NCI-H146 treated with DMSO at 0.1 percent for 48 hours (cell line): ENCODE results near the gene OSTF1.

Experiments used
- DNase-seq: peaks from one replicate; lab custom pipeline; 2025; ENCODE audit not compliant: unreplicated experiment; lab: John Stamatoyannopoulos, UW

OSTF1 gene

GRCh38 chr9:75117564-75117963 lies 29.2 kb downstream of the OSTF1 start:
- no peak for DNase-seq

GRCh38 chr9:75120686-75121085 lies 32.4 kb downstream of the OSTF1 start:
- DNase-seq = no peak

- DNase-seq = no peak
Measured at GRCh38 chr9:75121914-75122558, 33.7 kb downstream of the OSTF1 start.

GRCh38 chr9:75123696-75124095 lies 35.4 kb downstream of the OSTF1 start:
- no peak for DNase-seq

GRCh38 chr9:75128535-75128934 lies 40.2 kb downstream of the OSTF1 start:
- no peak for DNase-seq

GRCh38 chr9:75130172-75130571 lies 41.9 kb downstream of the OSTF1 start:
- DNase-seq = no peak

GRCh38 chr9:75130621-75131230 lies 42.4 kb downstream of the OSTF1 start:
- no peak for DNase-seq

- no peak for DNase-seq
Measured at GRCh38 chr9:75131700-75132099, 43.4 kb downstream of the OSTF1 start.

GRCh38 chr9:75132244-75132643 lies 43.9 kb downstream of the OSTF1 start:
- no peak for DNase-seq

- DNase-seq = no peak
Measured at GRCh38 chr9:75133396-75133795, 45.1 kb downstream of the OSTF1 start.

- no peak for DNase-seq
Measured at GRCh38 chr9:75134495-75134894, 46.2 kb downstream of the OSTF1 start.

- DNase-seq = no peak
Measured at GRCh38 chr9:75138260-75139040, 50.1 kb downstream of the OSTF1 start.

GRCh38 chr9:75139201-75139600 lies 50.9 kb downstream of the OSTF1 start:
- no peak for DNase-seq

- DNase-seq = no peak
Measured at GRCh38 chr9:75140261-75140660, 51.9 kb downstream of the OSTF1 start.

- no peak for DNase-seq
Measured at GRCh38 chr9:75142202-75142601, 53.9 kb downstream of the OSTF1 start.

GRCh38 chr9:75146229-75146628 lies 57.9 kb downstream of the OSTF1 start:
- DNase-seq = no peak

GRCh38 chr9:75147638-75148037 lies 59.3 kb downstream of the OSTF1 start:
- no peak for DNase-seq

GRCh38 chr9:75148561-75148960 lies 60.2 kb downstream of the OSTF1 start:
- no peak for DNase-seq

- DNase-seq = no peak
Measured at GRCh38 chr9:75149841-75150241, 61.5 kb downstream of the OSTF1 start.

GRCh38 chr9:75150512-75150911 lies 62.2 kb downstream of the OSTF1 start:
- no peak for DNase-seq

GRCh38 chr9:75152416-75152815 lies 64.1 kb downstream of the OSTF1 start:
- no peak for DNase-seq

GRCh38 chr9:75156858-75157257 lies 68.5 kb downstream of the OSTF1 start:
- DNase-seq = no peak
